GM19468 (cell line): ENCODE data around the gene KLC3.

Experiments used
- ATAC-seq: cut with Tn5 transposase; IDR thresholded peaks from one replicate; pipeline ENCODE4 v1.9.1; 2021; ENCODE audit warnings: mild to moderate bottlenecking, moderate library complexity, moderate number of reproducible peaks; ENCODE audit not compliant: unreplicated experiment; ENCODE audit errors: extremely low read depth

Gene KLC3

GRCh38 chr19:45347570-45348366 lies 7.2 kb downstream of the KLC3 start:
- no peak for ATAC-seq

- ATAC-seq = no peak
Measured at GRCh38 chr19:45348367-45349125, 8.0 kb downstream of the KLC3 start.

GRCh38 chr19:45349126-45349415 lies 8.5 kb downstream of the KLC3 start:
- ATAC-seq = no peak

- no peak for ATAC-seq
Measured at GRCh38 chr19:45349430-45349941, 8.9 kb downstream of the KLC3 start.

- no peak for ATAC-seq
Measured at GRCh38 chr19:45350477-45351058, 10.0 kb downstream of the KLC3 start.

- no peak for ATAC-seq
Measured at GRCh38 chr19:45351401-45351952, 10.9 kb downstream of the KLC3 start.

- ATAC-seq = no peak
Measured at GRCh38 chr19:45352062-45352461, 11.5 kb downstream of the KLC3 start.

- ATAC-seq = no peak
Measured at GRCh38 chr19:45352471-45352870, 11.9 kb downstream of the KLC3 start.

GRCh38 chr19:45352914-45353796 lies 12.6 kb downstream of the KLC3 start:
- ATAC-seq = no peak

- ATAC-seq = no peak
Measured at GRCh38 chr19:45354241-45354842, 13.8 kb downstream of the KLC3 start.

GRCh38 chr19:45355402-45355801 lies 14.9 kb downstream of the KLC3 start:
- ATAC-seq = no peak

GRCh38 chr19:45355910-45356309 lies 15.4 kb downstream of the KLC3 start:
- no peak for ATAC-seq

- ATAC-seq = no peak
Measured at GRCh38 chr19:45356760-45357444, 16.4 kb downstream of the KLC3 start.

- no peak for ATAC-seq
Measured at GRCh38 chr19:45357445-45357783, 16.9 kb downstream of the KLC3 start.

- no peak for ATAC-seq
Measured at GRCh38 chr19:45358213-45358792, 17.8 kb downstream of the KLC3 start.

GRCh38 chr19:45361608-45362007 lies 21.1 kb downstream of the KLC3 start:
- ATAC-seq = no peak

- ATAC-seq = no peak
Measured at GRCh38 chr19:45362291-45362690, 21.7 kb downstream of the KLC3 start.

- no peak for ATAC-seq
Measured at GRCh38 chr19:45363861-45364459, 23.4 kb downstream of the KLC3 start.
